ENCODE data around the gene ASB12.

The ASB12 gene

GRCh38 chrX:64186974-64187761 is 43.2 kb downstream of the ASB12 start:
- no peak for DNase-seq

GRCh38 chrX:64184396-64184795 is 46.0 kb downstream of the ASB12 start:
- no peak for DNase-seq

- DNase-seq, result no peak
Measured at GRCh38 chrX:64182208-64182607, 48.2 kb downstream of the ASB12 start.

DNA sequence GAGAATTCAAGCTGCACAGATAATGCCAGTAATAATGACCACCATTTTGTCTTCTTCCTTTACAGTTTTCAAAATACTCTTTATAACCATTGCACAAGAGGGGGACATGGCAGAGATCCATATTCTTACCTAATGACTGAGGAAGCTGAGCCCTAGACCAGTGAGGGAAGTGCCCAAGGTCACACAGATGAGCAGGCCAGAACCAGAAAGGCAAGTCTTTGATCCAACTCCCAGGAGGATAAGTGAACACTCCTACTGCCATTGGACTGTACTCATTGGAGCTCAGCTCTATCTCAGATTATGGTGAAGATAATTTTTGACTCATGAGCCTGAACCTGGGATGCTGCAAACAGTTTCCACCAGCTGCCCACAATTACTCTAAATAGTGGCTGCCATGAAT is 53.5 kb downstream of the ASB12 start:
- no peak for DNase-seq
